GM19035 (cell line): Measurements from ENCODE around the gene TMEM270.
"Not testable (repeated sequence)": the region's sequence is repeated elsewhere in the genome, so short reads cannot be mapped to it uniquely, and the experiment has no call there.

Source experiments
- ATAC-seq: cut with Tn5 transposase; IDR thresholded peaks from one replicate; pipeline ENCODE4 v1.9.1; 2021; ENCODE audit not compliant: unreplicated experiment

Gene TMEM270

GRCh38 chr7:73852500-73852899 lies 8.5 kb upstream of the TMEM270 start:
- no peak for ATAC-seq

GRCh38 chr7:73856941-73857340 lies 4.0 kb upstream of the TMEM270 start:
- no peak for ATAC-seq

GRCh38 chr7:73858807-73859206 lies 2.2 kb upstream of the TMEM270 start:
- no peak for ATAC-seq

- ATAC-seq, result no peak
Observed at GRCh38 chr7:73861305-73861704, 346 bp downstream of the TMEM270 start.

- no peak for ATAC-seq
Observed at GRCh38 chr7:73864981-73865711, 4.2 kb downstream of the TMEM270 start.

GRCh38 chr7:73865738-73866445 lies 4.9 kb downstream of the TMEM270 start:
- no peak for ATAC-seq

- no peak for ATAC-seq
Observed at GRCh38 chr7:73866446-73866767, 5.4 kb downstream of the TMEM270 start.

GRCh38 chr7:73869011-73869798 lies 8.2 kb downstream of the TMEM270 start:
- ATAC-seq, result no peak

- no peak for ATAC-seq
Observed at GRCh38 chr7:73870041-73870492, 9.1 kb downstream of the TMEM270 start.

- no peak for ATAC-seq
Observed at GRCh38 chr7:73871163-73872011, 10.4 kb downstream of the TMEM270 start.

GRCh38 chr7:73872056-73872908 lies 11.3 kb downstream of the TMEM270 start:
- no peak for ATAC-seq

- ATAC-seq, result no peak
Observed at GRCh38 chr7:73876361-73876760, 15.4 kb downstream of the TMEM270 start.

- ATAC-seq, result no peak
Observed at GRCh38 chr7:73876973-73877372, 16.0 kb downstream of the TMEM270 start.

- no peak for ATAC-seq
Observed at GRCh38 chr7:73879977-73880681, 19.2 kb downstream of the TMEM270 start.

- no peak for ATAC-seq
Observed at GRCh38 chr7:73880755-73881328, 19.9 kb downstream of the TMEM270 start.

- no peak for ATAC-seq
Observed at GRCh38 chr7:73881352-73882046, 20.5 kb downstream of the TMEM270 start.

GRCh38 chr7:73882047-73882402 lies 21.1 kb downstream of the TMEM270 start:
- no peak for ATAC-seq

- ATAC-seq, result not testable (repeated sequence)
Observed at GRCh38 chr7:73884867-73885422, 24.0 kb downstream of the TMEM270 start.
